Stimulated activated CD8-positive, alpha-beta memory T cell treated with anti-CD3 and anti-CD28 coated beads, Interleukin-4, amount 100 ng/mL, for 24 hours (primary cell): ENCODE results near the gene PDXP.
"Not testable (repeated sequence)": the region's sequence is repeated elsewhere in the genome, so short reads cannot be mapped to it uniquely, and the experiment has no call there.

Source experiments
- DNase-seq: peaks from one replicate; pipeline ENCODE4 v3.0.0-alpha.2; 2020; ENCODE audit warnings: low read depth

The PDXP gene

GRCh38 chr22:37674951-37675929 lies 16.7 kb downstream of the PDXP start, which contains the start of gene LGALS1:
TSS of gene LGALS1 (plus strand) at chr22:37675636. CDS start at chr22:37675703, 67 bp downstream.
- DNase-seq, result peak; percentile 48

GRCh38 chr22:37675930-37676735 lies 17.6 kb downstream of the PDXP start:
- no peak for DNase-seq

- peak; percentile 89 for DNase-seq
These were observed 18.4 kb downstream of the PDXP start for GRCh38 chr22:37676736-37677492.

GRCh38 chr22:37677493-37677974 lies 19.0 kb downstream of the PDXP start:
- no peak for DNase-seq

GRCh38 chr22:37678372-37678771 lies 19.8 kb downstream of the PDXP start:
- no peak for DNase-seq

GRCh38 chr22:37679670-37680069 lies 21.1 kb downstream of the PDXP start:
- no peak for DNase-seq

GRCh38 chr22:37680191-37680851 lies 21.8 kb downstream of the PDXP start:
- no peak for DNase-seq

- DNase-seq, result no peak
These were observed 22.5 kb downstream of the PDXP start for GRCh38 chr22:37681001-37681424.

- peak; percentile 53 for DNase-seq
These were observed 23.1 kb downstream of the PDXP start for GRCh38 chr22:37681556-37682049.

- DNase-seq, result no peak
These were observed 26.5 kb downstream of the PDXP start for GRCh38 chr22:37684803-37685615.

GRCh38 chr22:37686002-37686982 lies 27.8 kb downstream of the PDXP start, which contains the start of gene NOL12:
TSS of gene NOL12 (plus strand) at chr22:37686343. CDS start at chr22:37686393, 50 bp downstream.
- peak; percentile 56 for DNase-seq

GRCh38 chr22:37690407-37690806 lies 31.9 kb downstream of the PDXP start:
- no peak for DNase-seq

GRCh38 chr22:37690901-37691504 lies 32.5 kb downstream of the PDXP start:
- DNase-seq, result no peak

- DNase-seq, result no peak
These were observed 34.2 kb downstream of the PDXP start for GRCh38 chr22:37692627-37693285.

- not testable (repeated sequence) for DNase-seq
These were observed 35.6 kb downstream of the PDXP start for GRCh38 chr22:37694131-37694530.

- DNase-seq, result not testable (repeated sequence)
These were observed 37.7 kb downstream of the PDXP start for GRCh38 chr22:37696260-37696656.

GRCh38 chr22:37696657-37697537 lies 38.4 kb downstream of the PDXP start, which contains the start of gene TRIOBP:
TSS of gene TRIOBP (plus strand) at chr22:37697048. CDS start at chr22:37701366, 4,318 bp downstream.
- DNase-seq, result peak; percentile 86
